Left ventricle myocardium inferior (tissue), 1 donor: Measurements from ENCODE around the gene ROBO2. TPM values are rescaled to one million over a fixed set of nuclear protein-coding genes. Genes with fewer than 3 reads are reported as not detected.

Experiments
- DNase-seq: peaks from one replicate; pipeline ENCODE4 v3.0.0-alpha.2; 2020
- H3K27ac ChIP-seq: fragments of 200-600 bp; replicated peaks from 2 replicates; pipeline ENCODE4 v1.8.0; 2021
- H3K27me3 ChIP-seq: fragments of 200-600 bp; 2 replicates; pipeline ENCODE4 v1.8.0; 2021; ENCODE audit warnings: low read depth
- H3K36me3 ChIP-seq: fragments of 200-600 bp; 2 replicates; pipeline ENCODE4 v1.8.0; 2021
- H3K4me1 ChIP-seq: fragments of 200-600 bp; 2 replicates; pipeline ENCODE4 v1.8.0; 2021
- H3K4me3 ChIP-seq: fragments of 200-600 bp; 2 replicates; pipeline ENCODE4 v1.8.0; 2021; ENCODE audit warnings: mild to moderate bottlenecking, moderate library complexity
- H3K9me3 ChIP-seq: fragments of 200-600 bp; replicated peaks from 2 replicates; pipeline ENCODE4 v1.8.0; 2021
- CTCF ChIP-seq: fragments of 200-600 bp; IDR thresholded peaks from 2 replicates; pipeline ENCODE4 v1.8.0; 2021; ENCODE audit warnings: antibody characterized with exemption, mild to moderate bottlenecking, borderline replicate concordance
- intact Hi-C: fragments of 100-400 bp; cut with micrococcal nuclease; formaldehyde crosslinking; loops from one replicate; pipeline ENCODE4 v1.11.0; 2022
- total RNA-seq: library from RNA; stranded (reverse); fragmentation: NEBNext Ultra II Directional; extraction: Animal tissue kit (Norgen Biotek cat#: 25700); gene quantifications from one replicate; pipeline ENCODE4 v1.2.1, GENCODE V29; 2021
- donor health status: DM: no; HTN: yes; CAD: no; lungs with severe emphysema.

Gene ROBO2
- total RNA-seq, 1 donor from 2014 or later, result 0.19 TPM

DNA sequence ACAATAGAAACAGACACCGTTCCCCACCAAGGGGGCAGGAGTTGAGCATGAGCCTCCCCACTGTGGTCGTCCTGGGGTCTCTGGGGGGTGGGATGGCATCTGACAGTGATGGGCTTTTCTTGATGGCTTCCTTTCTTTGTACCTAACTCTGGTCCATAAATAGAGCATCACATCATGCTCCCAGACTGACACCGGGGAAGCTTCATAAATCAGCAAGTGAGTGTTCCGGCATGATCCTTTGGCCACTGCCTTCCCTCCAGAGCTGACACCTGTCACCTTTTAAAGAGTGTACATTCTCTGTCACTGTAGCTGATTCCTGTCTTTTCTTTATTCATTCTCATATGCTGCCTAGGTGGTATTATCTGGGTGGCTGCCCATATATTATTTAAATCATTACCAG, 129.9 kb downstream of the ROBO2 start:
- TF ChIP-seq CTCF, result no peak
- DNase-seq, result no peak
- no peaks in the 10 kb centered on the region for H3K27me3 ChIP-seq
- no peaks in the 10 kb centered on the region for H3K9me3 ChIP-seq
- no peak overlapping the region for H3K27ac ChIP-seq
- H3K36me3 ChIP-seq, result no peaks in the 10 kb centered on the region
- intact Hi-C loops, result no loop called here
- no peaks in the 10 kb centered on the region for H3K4me1 ChIP-seq
- no peak overlapping the region for H3K4me3 ChIP-seq

GRCh38 chr3:77171026-77171425, 131.1 kb downstream of the ROBO2 start:
- intact Hi-C loops, result no loop called here
- Histone ChIP-seq H3K27ac (no peak overlapping the region), H3K9me3 (no peaks in the 10 kb centered on the region), H3K4me3 (no peak overlapping the region), H3K27me3 (no peaks in the 10 kb centered on the region), H3K36me3 (no peaks in the 10 kb centered on the region), H3K4me1 (no peaks in the 10 kb centered on the region)
- TF ChIP-seq CTCF, result no peak
- no peak for DNase-seq

- TF ChIP-seq CTCF, result no peak
- intact Hi-C loops, result no loop called here
- Histone ChIP-seq H3K9me3 (no peaks in the 10 kb centered on the region), H3K4me1 (no peaks in the 10 kb centered on the region), H3K36me3 (no peaks in the 10 kb centered on the region), H3K4me3 (no peak overlapping the region), H3K27me3 (no peaks in the 10 kb centered on the region), H3K27ac (no peak overlapping the region)
- DNase-seq, result no peak
Observed at GRCh38 chr3:77179762-77180161, 139.9 kb downstream of the ROBO2 start.

DNA sequence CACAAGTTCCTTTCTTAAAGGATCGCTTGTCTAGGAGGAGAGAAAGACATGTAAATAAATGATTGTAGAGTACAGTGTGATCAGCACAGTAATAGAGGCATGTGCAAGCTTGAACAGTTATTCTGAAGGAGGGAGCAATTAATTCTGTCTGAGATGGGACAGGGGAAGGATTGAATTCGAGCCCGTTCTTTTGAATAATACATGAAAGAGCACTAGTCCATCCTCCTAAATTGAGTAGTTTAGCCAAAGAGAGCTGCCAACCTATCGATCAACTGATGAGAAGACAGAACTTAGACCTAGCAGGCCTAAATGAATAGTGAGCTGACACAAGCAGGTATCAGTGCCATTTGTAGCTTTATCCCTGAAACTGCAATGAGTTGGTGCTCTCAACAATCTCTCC, 142.4 kb downstream of the ROBO2 start:
- intact Hi-C loops, result no loop called here
- no peak overlapping the region for H3K4me3 ChIP-seq
- no peak for TF ChIP-seq CTCF
- no peaks in the 10 kb centered on the region for H3K27me3 ChIP-seq
- H3K36me3 ChIP-seq, result no peaks in the 10 kb centered on the region
- H3K4me1 ChIP-seq, result peaks cover 11% of the 10 kb centered on the region
- no peak for DNase-seq
- H3K27ac ChIP-seq, result no peak overlapping the region
- no peaks in the 10 kb centered on the region for H3K9me3 ChIP-seq

DNA sequence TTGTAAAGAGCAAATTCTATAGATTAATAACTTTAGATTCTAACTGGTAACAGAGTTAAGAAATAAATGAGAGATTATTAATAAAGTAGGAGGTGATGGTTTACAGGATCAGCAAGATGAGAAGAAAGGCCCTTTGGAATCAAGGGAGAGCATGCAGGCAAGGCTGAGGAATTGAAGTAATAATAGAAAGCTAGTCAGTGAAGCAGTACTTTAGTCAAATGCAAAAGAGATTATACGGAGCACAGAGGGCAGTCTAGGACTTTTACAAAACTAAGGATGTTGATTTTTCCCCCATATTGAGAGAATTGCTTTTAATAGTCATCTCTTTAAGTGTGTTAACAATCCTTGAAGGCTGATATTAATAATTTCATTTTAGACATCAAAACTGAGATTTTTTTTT, 146.4 kb downstream of the ROBO2 start:
- no peak overlapping the region for H3K27ac ChIP-seq
- no peaks in the 10 kb centered on the region for H3K9me3 ChIP-seq
- H3K4me1 ChIP-seq, result peaks cover 12% of the 10 kb centered on the region
- no peak overlapping the region for H3K4me3 ChIP-seq
- H3K36me3 ChIP-seq, result no peaks in the 10 kb centered on the region
- no peak for TF ChIP-seq CTCF
- H3K27me3 ChIP-seq, result no peaks in the 10 kb centered on the region
- DNase-seq, result no peak
- intact Hi-C loops, result no loop called here

DNA sequence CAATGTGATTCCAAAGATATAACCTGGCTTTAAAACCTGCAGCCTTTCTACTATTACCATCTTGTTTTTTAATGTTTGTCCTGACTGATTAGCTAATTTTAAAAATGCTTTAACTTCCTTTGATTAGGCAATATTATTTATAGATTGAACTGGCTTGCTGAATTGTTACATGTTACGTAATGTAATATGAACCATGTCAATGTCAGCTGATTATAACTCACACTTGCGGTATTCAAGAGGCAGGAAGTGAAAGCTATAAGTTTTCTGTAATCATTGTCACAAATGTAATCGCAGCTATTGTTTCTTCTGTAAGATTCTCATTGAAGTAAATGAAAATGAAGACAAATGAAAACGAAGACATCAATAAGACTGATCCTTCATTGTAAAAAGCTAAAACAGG, 146.8 kb downstream of the ROBO2 start:
- no peak for DNase-seq
- H3K27me3 ChIP-seq, result no peaks in the 10 kb centered on the region
- no peak for TF ChIP-seq CTCF
- intact Hi-C loops, result no loop called here
- no peaks in the 10 kb centered on the region for H3K36me3 ChIP-seq
- H3K9me3 ChIP-seq, result no peaks in the 10 kb centered on the region
- H3K4me3 ChIP-seq, result no peak overlapping the region
- H3K27ac ChIP-seq, result no peak overlapping the region
- peaks cover 12% of the 10 kb centered on the region for H3K4me1 ChIP-seq
